Keratinocyte (primary cell): Measurements from ENCODE around the gene SEMA3A. TPM values are rescaled to one million over a fixed set of nuclear protein-coding genes. Genes with fewer than 3 reads are reported as not detected.

Source experiments
- DNase-seq: peaks from one replicate; pipeline ENCODE4 v3.0.0-alpha.2; 2011; ENCODE audit warnings: low read depth, missing footprints, low spot score
- FAIRE-seq: peaks from 2 replicates; lab custom pipeline; 2011; peaks lifted over from hg19 to GRCh38; lab: Jason Lieb, UNC
- H2AFZ ChIP-seq: 2 replicates; pipeline ENCODE4 v1.6.0; 2012; ENCODE audit warnings: low read length, control low read depth, inconsistent platforms; ENCODE audit not compliant: control insufficient read depth
- H3K27ac ChIP-seq: 2 replicates; pipeline ENCODE4 v1.5.1; 2011; ENCODE audit warnings: low read length; ENCODE audit not compliant: control insufficient read depth, insufficient read depth
- H3K27me3 ChIP-seq: 3 replicates; pipeline ENCODE4 v1.6.0; 2011; ENCODE audit warnings: low read length; ENCODE audit not compliant: control insufficient read depth, insufficient read depth; ENCODE audit errors: extremely low read depth
- H3K36me3 ChIP-seq, 2 experiments: 2 replicates in 1 of 2; 3 replicates in 1 of 2; pipeline ENCODE4 v1.5.1; 2011; ENCODE audit warnings: low read length in 2 of 2, mild to moderate bottlenecking in 1 of 2; ENCODE audit not compliant: control insufficient read depth in 2 of 2, insufficient read depth in 2 of 2; ENCODE audit errors: extremely low read depth in 1 of 2
- H3K4me1 ChIP-seq: 3 replicates; pipeline ENCODE4 v1.5.1; 2011; ENCODE audit warnings: low read length; ENCODE audit not compliant: control insufficient read depth, insufficient read depth; ENCODE audit errors: extremely low read depth
- H3K4me2 ChIP-seq: 3 replicates; pipeline ENCODE4 v1.6.0; 2011; ENCODE audit warnings: low read depth, low read length; ENCODE audit not compliant: control insufficient read depth, insufficient read depth; ENCODE audit errors: extremely low read depth
- H3K4me3 ChIP-seq, 3 experiments: fragments of 200-600 bp in 1 of 3; sonication (generic) in 1 of 3; 2 replicates in 2 of 3; 3 replicates in 1 of 3; pipeline ENCODE4 v1.5.1; 2011 to 2016; ENCODE audit warnings: low read length in 3 of 3, mild to moderate bottlenecking in 3 of 3, control low read depth in 2 of 3, inconsistent platforms in 1 of 3, low read depth in 1 of 3, mixed read lengths in 1 of 3, mixed run types in 1 of 3, moderate library complexity in 1 of 3; ENCODE audit not compliant: control insufficient read depth in 2 of 3, insufficient read depth in 2 of 3; ENCODE audit errors: extremely low read depth in 1 of 3
- H3K79me2 ChIP-seq: 2 replicates; pipeline ENCODE4 v1.6.0; 2012; ENCODE audit warnings: low read length; ENCODE audit not compliant: control insufficient read depth, insufficient read depth
- H3K9ac ChIP-seq: 3 replicates; pipeline ENCODE4 v1.6.0; 2011; ENCODE audit warnings: low read length; ENCODE audit not compliant: control insufficient read depth, insufficient read depth; ENCODE audit errors: extremely low read depth
- H3K9me1 ChIP-seq: 3 replicates; pipeline ENCODE4 v1.6.0; 2011; ENCODE audit warnings: low read length; ENCODE audit not compliant: control insufficient read depth, insufficient read depth; ENCODE audit errors: extremely low read depth
- H3K9me3 ChIP-seq: 2 replicates; pipeline ENCODE4 v1.5.1; 2012; ENCODE audit warnings: low read depth, low read length; ENCODE audit not compliant: control insufficient read depth
- H4K20me1 ChIP-seq: 3 replicates; pipeline ENCODE4 v1.6.0; 2011; ENCODE audit warnings: low read length; ENCODE audit not compliant: control insufficient read depth, insufficient read depth; ENCODE audit errors: extremely low read depth
- EZH2 ChIP-seq: IDR thresholded peaks from one replicate; pipeline ENCODE4 v1.6.1; 2012; ENCODE audit warnings: inconsistent platforms, mild to moderate bottlenecking, low read length, moderate library complexity
- dilution Hi-C: fragments of 300-500 bp; cut with MboI; formaldehyde crosslinking; loops from one replicate; pipeline ENCODE4 v1.7.0; 2020; ENCODE audit warnings: low sequenced_read_pairs; ENCODE audit not compliant: extremely low pct_ligation_motif_present
- polyA plus RNA-seq, 5 experiments: library from polyadenylated mRNA; depleted of rRNA in 3 of 5; stranded (reverse) in 3 of 5; stranded (forward) in 1 of 5; unstranded in 1 of 5; fragments of >200 nt; gene quantifications; 1 replicate in 1 of 5; 2 replicates in 3 of 5; 3 replicates in 1 of 5; pipeline versions ENCODE4 v1.2.1 to v1.2.3, GENCODE V29; 2011 to 2012; ENCODE audit warnings: missing spikeins in 2 of 5, low read depth in 1 of 5, low replicate concordance in 1 of 5
- TF ChIP-seq, protein P1 (sequence below), 3 experiments: IDR thresholded peaks in 1 of 3; conservative IDR thresholded peaks in 1 of 3; optimal IDR thresholded peaks in 1 of 3; 2 replicates in 2 of 3; 3 replicates in 1 of 3; pipeline versions ENCODE3 to v1.5.1; 2011; ENCODE audit warnings: low read length in 3 of 3, mild to moderate bottlenecking in 3 of 3, moderate library complexity in 2 of 3, control low read depth in 1 of 3, inconsistent platforms in 1 of 3; ENCODE audit not compliant: insufficient read depth in 2 of 3; ENCODE audit errors: extremely low read depth in 1 of 3

SEMA3A gene
- polyA plus RNA-seq, 1 donor (not counting 4 experiments of a cell fraction or from before 2014, with no cell fraction given): 2.1 TPM

DNA sequence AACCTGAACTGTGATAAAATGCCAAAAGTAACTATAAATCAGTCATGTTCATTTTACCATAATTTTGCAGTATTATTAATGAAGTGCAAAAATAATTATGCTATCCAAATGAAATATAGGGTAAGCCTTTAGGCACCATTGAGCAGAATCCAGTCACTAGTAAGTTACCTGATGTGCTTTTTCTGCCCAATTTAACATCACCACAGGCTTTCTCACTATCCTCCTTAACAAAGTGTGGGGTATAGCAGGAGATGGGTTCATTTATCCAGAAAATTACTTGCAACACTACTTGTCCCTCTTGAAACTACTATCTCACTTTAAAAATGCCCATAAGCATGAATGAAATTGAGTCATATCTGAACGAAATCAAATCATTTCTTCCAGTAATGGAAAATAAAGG is 211.0 kb downstream of the SEMA3A start:
- Histone ChIP-seq H3K4me2 (no peak overlapping the region), H3K4me1 (no peaks in the 10 kb centered on the region), H3K4me3 (no peak overlapping the region), H2AFZ (no peak overlapping the region), H3K27me3 (no peaks in the 10 kb centered on the region), H3K9me1 (no peaks in the 10 kb centered on the region), H3K9me3 (no peaks in the 10 kb centered on the region), H3K9ac (no peak overlapping the region), H3K36me3 (no peaks in the 10 kb centered on the region), H3K79me2 (no peaks in the 10 kb centered on the region), H3K27ac (no peak overlapping the region), H4K20me1 (no peaks in the 10 kb centered on the region)
- no peak for TF ChIP-seq EZH2
- TF ChIP-seq, protein P1, sequence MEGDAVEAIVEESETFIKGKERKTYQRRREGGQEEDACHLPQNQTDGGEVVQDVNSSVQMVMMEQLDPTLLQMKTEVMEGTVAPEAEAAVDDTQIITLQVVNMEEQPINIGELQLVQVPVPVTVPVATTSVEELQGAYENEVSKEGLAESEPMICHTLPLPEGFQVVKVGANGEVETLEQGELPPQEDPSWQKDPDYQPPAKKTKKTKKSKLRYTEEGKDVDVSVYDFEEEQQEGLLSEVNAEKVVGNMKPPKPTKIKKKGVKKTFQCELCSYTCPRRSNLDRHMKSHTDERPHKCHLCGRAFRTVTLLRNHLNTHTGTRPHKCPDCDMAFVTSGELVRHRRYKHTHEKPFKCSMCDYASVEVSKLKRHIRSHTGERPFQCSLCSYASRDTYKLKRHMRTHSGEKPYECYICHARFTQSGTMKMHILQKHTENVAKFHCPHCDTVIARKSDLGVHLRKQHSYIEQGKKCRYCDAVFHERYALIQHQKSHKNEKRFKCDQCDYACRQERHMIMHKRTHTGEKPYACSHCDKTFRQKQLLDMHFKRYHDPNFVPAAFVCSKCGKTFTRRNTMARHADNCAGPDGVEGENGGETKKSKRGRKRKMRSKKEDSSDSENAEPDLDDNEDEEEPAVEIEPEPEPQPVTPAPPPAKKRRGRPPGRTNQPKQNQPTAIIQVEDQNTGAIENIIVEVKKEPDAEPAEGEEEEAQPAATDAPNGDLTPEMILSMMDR (optimal IDR thresholded peaks at IDR 0.05 in 1 of 3, IDR thresholded peaks at IDR 0.05 in 1 of 3, conservative IDR thresholded peaks at IDR 0.05 in 1 of 3; ENCODE audit: extremely low read depth in 1 of 3, insufficient read depth in 2 of 3, low read length in 3 of 3): no peak
- dilution Hi-C loops: no loop called here
- DNase-seq (no peak), FAIRE-seq (no peak)

DNA sequence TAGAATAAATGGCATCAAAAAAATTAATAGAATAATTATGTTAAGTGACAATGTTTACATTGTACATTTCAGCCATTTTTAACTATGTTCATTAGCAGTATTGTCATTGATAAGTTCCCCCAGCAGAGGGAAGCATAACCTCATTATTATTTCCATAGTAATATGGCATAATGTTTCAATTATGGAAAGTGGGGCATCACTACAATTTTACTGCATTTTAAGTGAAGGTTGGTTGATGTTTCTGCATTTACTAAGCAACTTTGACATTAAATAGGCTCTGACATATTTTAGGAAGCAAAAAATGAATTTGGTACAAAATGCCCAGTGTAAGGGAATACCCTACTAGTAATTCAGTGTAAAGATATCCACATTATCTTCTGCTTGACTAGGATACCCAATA is 218.3 kb downstream of the SEMA3A start:
- no peaks in the 10 kb centered on the region for H3K4me1 ChIP-seq
- H3K9me1 ChIP-seq: no peaks in the 10 kb centered on the region
- no peak overlapping the region for H3K4me2 ChIP-seq
- H2AFZ ChIP-seq: no peak overlapping the region
- dilution Hi-C loops: no loop called here
- no peak overlapping the region for H3K9ac ChIP-seq
- FAIRE-seq (peak; percentile 41), DNase-seq (no peak)
- H3K27me3 ChIP-seq: no peaks in the 10 kb centered on the region
- H4K20me1 ChIP-seq: no peaks in the 10 kb centered on the region
- no peak overlapping the region for H3K4me3 ChIP-seq
- TF ChIP-seq, protein P1 (optimal IDR thresholded peaks at IDR 0.05 in 1 of 3, IDR thresholded peaks at IDR 0.05 in 1 of 3, conservative IDR thresholded peaks at IDR 0.05 in 1 of 3; ENCODE audit: extremely low read depth in 1 of 3, insufficient read depth in 2 of 3, low read length in 3 of 3): peak in 1 of 3 experiments; percentile 43
- TF ChIP-seq EZH2: no peak
- no peak overlapping the region for H3K27ac ChIP-seq
- no peaks in the 10 kb centered on the region for H3K36me3 ChIP-seq
- no peaks in the 10 kb centered on the region for H3K9me3 ChIP-seq
- no peaks in the 10 kb centered on the region for H3K79me2 ChIP-seq
